Measurements from ENCODE around the gene FBXO36. TPM values are rescaled to one million over a fixed set of nuclear protein-coding genes. Genes with fewer than 3 reads are reported as not detected.

The FBXO36 gene
- total RNA-seq, 2 experiments from 2014 or later, result 1.6 to 2.0 TPM

GRCh38 chr2:230046491-230046890 lies 124.2 kb downstream of the FBXO36 start:
- H3K36me3 Mint-ChIP-seq (ENCODE audit: low read depth), result no peaks in the 10 kb centered on the region
- no peak for TF ChIP-seq CTCF (IDR thresholded peaks at IDR 0.05)
- POLR2A ChIA-PET, result no interaction called here
- no peaks in the 10 kb centered on the region for H3K27me3 Mint-ChIP-seq
- ATAC-seq, result no peak
- CTCF ChIA-PET, result interaction anchor here (0.7 to 1.6 kb wide), 2 partner anchors 20 to 21 kb away, joined by 3 to 4 read pairs; no protein-coding TSS in a partner anchor
- H3K4me3 Mint-ChIP-seq, result no peak overlapping the region
- H3K4me1 Mint-ChIP-seq (ENCODE audit: low read depth), result peaks cover 4% of the 10 kb centered on the region
- intact Hi-C loops (cut with micrococcal nuclease), result no loop called here
- DNase-seq, result no peak
- no peak overlapping the region for H3K27ac Mint-ChIP-seq
- H3K9me3 Mint-ChIP-seq, result no peaks in the 10 kb centered on the region

- no peak for TF ChIP-seq CTCF (IDR thresholded peaks at IDR 0.05)
- intact Hi-C loops (cut with micrococcal nuclease), result no loop called here
- no peak overlapping the region for H3K4me3 Mint-ChIP-seq
- no peaks in the 10 kb centered on the region for H3K27me3 Mint-ChIP-seq
- no peak for ATAC-seq
- peaks cover 13% of the 10 kb centered on the region for H3K4me1 Mint-ChIP-seq (ENCODE audit: low read depth)
- no peaks in the 10 kb centered on the region for H3K9me3 Mint-ChIP-seq
- CTCF ChIA-PET, result interaction anchor here (1.1 kb wide), 1 partner anchor 19 kb away, joined by 4 read pairs; no protein-coding TSS in a partner anchor
- no peak overlapping the region for H3K27ac Mint-ChIP-seq
- no peak for DNase-seq
- H3K36me3 Mint-ChIP-seq (ENCODE audit: low read depth), result no peaks in the 10 kb centered on the region
- POLR2A ChIA-PET, result no interaction called here
These were observed 125.8 kb downstream of the FBXO36 start for GRCh38 chr2:230048010-230048671.

GRCh38 chr2:230050136-230050535 lies 127.8 kb downstream of the FBXO36 start:
- POLR2A ChIA-PET, result interaction anchor here (0.9 kb wide), 1 partner anchor 9 kb away, joined by 3 read pairs; no protein-coding TSS in a partner anchor
- Mint-ChIP-seq H3K36me3 (ENCODE audit: low read depth) (no peaks in the 10 kb centered on the region), H3K27me3 (no peaks in the 10 kb centered on the region), H3K27ac (no peak overlapping the region), H3K4me3 (no peak overlapping the region), H3K4me1 (ENCODE audit: low read depth) (peaks cover 20% of the 10 kb centered on the region), H3K9me3 (no peaks in the 10 kb centered on the region)
- intact Hi-C loops (cut with micrococcal nuclease), result no loop called here
- no peak for TF ChIP-seq CTCF (IDR thresholded peaks at IDR 0.05)
- DNase-seq (no peak), ATAC-seq (no peak)
- CTCF ChIA-PET, result interaction anchor here (0.9 to 3.3 kb wide), 3 partner anchors 17 to 42 kb away, joined by 3 to 25 read pairs (median 3); no protein-coding TSS in a partner anchor

DNA sequence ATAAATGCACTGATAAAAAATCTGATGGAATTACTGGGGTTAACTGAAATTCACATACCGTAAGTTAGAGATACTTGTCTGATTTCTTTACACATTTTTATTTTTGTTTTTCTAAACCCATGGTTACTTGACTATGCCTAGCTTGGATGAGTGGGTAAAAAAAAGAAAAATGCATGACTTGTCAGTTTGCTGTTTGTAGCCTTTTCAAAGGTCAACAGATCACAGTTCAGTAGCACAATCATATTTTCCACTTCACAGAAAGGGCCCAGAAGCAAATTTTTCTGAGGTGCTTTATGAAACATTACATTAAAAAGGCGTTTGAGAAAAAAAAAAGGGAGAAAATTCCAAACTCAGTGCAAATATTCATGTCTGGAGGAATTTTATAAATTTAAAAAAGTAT lies 130.0 kb downstream of the FBXO36 start:
- peak; percentile 57 for ATAC-seq
- ChIA-PET CTCF (interaction anchor here (3.3 kb wide), 1 partner anchor 15 kb away, joined by 25 read pairs; no protein-coding TSS in a partner anchor), POLR2A (no interaction called here)

More for the DNA sequence above, 130.0 kb downstream of the FBXO36 start:
- Mint-ChIP-seq H3K4me1 (ENCODE audit: low read depth) (peaks cover 20% of the 10 kb centered on the region), H3K9me3 (no peaks in the 10 kb centered on the region), H3K27ac (no peak overlapping the region), H3K36me3 (ENCODE audit: low read depth) (no peaks in the 10 kb centered on the region), H3K4me3 (no peak overlapping the region), H3K27me3 (no peaks in the 10 kb centered on the region)
- TF ChIP-seq CTCF (IDR thresholded peaks at IDR 0.05), result no peak
- no peak for DNase-seq
- intact Hi-C loops (cut with micrococcal nuclease), result no loop called here

Measured in activated CD8-positive, alpha-beta T cell treated with anti-CD3 and anti-CD28 coated beads for 36 hours (primary cell).